Fibroblast of villous mesenchyme (primary cell): ENCODE data around the gene SSC4D. TPM values are rescaled to one million over a fixed set of nuclear protein-coding genes. Genes with fewer than 3 reads are reported as not detected.

Experiments used
- DNase-seq: peaks from one replicate; pipeline ENCODE4 v3.0.0-alpha.2; 2010; ENCODE audit warnings: low read depth
- H3K4me3 ChIP-seq: 2 replicates; pipeline ENCODE4 v1.5.1; 2011; ENCODE audit warnings: low read depth, mild to moderate bottlenecking, low read length
- CTCF ChIP-seq: IDR thresholded peaks from 2 replicates; pipeline ENCODE4 v1.5.1; 2012; ENCODE audit warnings: low read depth, mild to moderate bottlenecking, low read length; ENCODE audit not compliant: insufficient read depth
- total RNA-seq: library from RNA; depleted of rRNA; stranded (reverse); fragments of >200 nt; gene quantifications from 2 replicates; pipeline ENCODE4 v1.2.3, GENCODE V29; 2012

The SSC4D gene
- total RNA-seq, 1 donor = 0.43 TPM

- peak; percentile 76 for TF ChIP-seq CTCF
- peak overlapping the region; percentile 94 for H3K4me3 ChIP-seq
- peak; percentile 99 for DNase-seq
These were observed 50.2 kb downstream of the SSC4D start for GRCh38 chr7:76359111-76359977.

GRCh38 chr7:76358481-76359110, 50.9 kb downstream of the SSC4D start, which contains the start of gene YWHAG:
Gene YWHAG, minus strand, starts transcription at chr7:76358991. Its CDS starts 183 bp downstream, at chr7:76358808.
- no peak for TF ChIP-seq CTCF
- peak; percentile 91 for DNase-seq

DNA sequence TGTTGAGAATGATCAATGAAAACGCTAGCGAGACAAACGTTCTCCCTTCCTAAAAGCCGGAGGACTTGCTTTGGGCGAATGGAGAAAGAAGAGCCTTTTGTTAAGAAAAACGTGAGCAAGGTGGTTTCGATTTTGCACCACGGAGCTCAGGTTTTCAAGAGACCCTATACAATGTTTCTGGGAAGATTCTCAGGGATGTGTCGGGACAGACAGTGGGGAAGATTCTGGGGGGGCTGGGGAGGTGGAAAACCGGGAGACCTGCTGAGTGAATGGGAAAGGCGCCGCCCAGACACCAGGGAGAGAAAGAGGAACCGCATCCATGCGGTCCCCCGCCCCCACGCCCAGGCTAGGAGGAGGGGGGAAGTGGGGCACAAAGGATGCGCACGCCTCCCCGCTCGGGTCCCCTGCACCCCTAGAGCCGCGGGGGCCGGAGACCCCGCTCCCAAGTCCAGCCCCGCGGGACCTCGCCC, 51.5 kb downstream of the SSC4D start:
- peak overlapping the region; percentile 94 for H3K4me3 ChIP-seq
- DNase-seq = peak; percentile 63
- no peak for TF ChIP-seq CTCF

More at GRCh38 chr7:76358481-76359110, 50.9 kb downstream of the SSC4D start, which contains the start of gene YWHAG:
- peak within 1 kb of the TSS; percentile 94 for H3K4me3 ChIP-seq

DNA sequence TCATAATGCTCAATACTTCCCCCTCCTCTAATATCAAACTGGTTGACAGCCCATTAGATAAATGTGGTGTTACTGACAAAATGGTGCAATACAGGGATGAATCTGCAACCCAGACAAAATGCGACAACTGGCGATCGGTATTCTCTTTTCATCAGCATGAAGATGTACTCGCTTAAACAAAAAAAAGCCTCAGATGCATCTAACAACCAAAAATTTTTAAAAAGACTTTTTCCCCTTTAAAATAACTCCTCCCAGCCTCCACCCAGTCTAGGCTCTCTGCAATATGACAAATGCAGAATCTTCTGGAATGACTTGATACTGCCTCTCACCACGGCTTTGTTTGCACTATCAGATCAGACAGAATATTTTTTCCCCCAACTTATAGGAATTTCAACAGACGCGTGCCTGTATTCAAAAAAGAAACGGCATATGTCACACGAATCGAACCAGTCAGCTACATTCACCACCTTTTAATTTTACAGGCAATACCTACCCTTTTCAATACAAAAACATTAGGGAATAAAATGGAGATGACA, 52.0 kb downstream of the SSC4D start:
- peak; percentile 18 for DNase-seq
- no peak for TF ChIP-seq CTCF
- H3K4me3 ChIP-seq = peak overlapping the region; percentile 94

- H3K4me3 ChIP-seq = peak overlapping the region; percentile 94
- DNase-seq = peak; percentile 48
- TF ChIP-seq CTCF = no peak
These were observed 52.7 kb downstream of the SSC4D start for GRCh38 chr7:76356823-76357222.

GRCh38 chr7:76356115-76356514, 53.4 kb downstream of the SSC4D start:
- no peak overlapping the region for H3K4me3 ChIP-seq
- no peak for TF ChIP-seq CTCF

More at GRCh38 chr7:76356115-76356514, 53.4 kb downstream of the SSC4D start:
- DNase-seq = no peak
